Aorta (tissue), 5 donors: ENCODE data around the gene GARRE1. TPM values are rescaled to one million over a fixed set of nuclear protein-coding genes. Genes with fewer than 3 reads are reported as not detected.
A peak's percentile ranks its signal among the peaks of the same experiment; 100 is the strongest.
"Not testable (repeated sequence)": the region's sequence is repeated elsewhere in the genome, so short reads cannot be mapped to it uniquely, and the experiment has no call there.

Source experiments
- ATAC-seq: fragments of 200-7000 bp; cut with Tn5 transposase; one replicate; pipeline ENCODE4 v1.9.1; 2022; ENCODE audit warnings: moderate library complexity; ENCODE audit not compliant: low FRiP score
- DNase-seq, 2 donors: peaks; one replicate each; pipeline ENCODE4 v3.0.0-alpha.2; 2020
- H3K27ac ChIP-seq, 2 donors: one replicate each; pipeline ENCODE4 v1.5.1; 2013; ENCODE audit warnings: low read length in 2 of 2, mild to moderate bottlenecking in 2 of 2, moderate library complexity in 2 of 2, control low read depth in 1 of 2, inconsistent platforms in 1 of 2, low read depth in 1 of 2
- H3K27me3 ChIP-seq, 2 donors: one replicate each; pipeline ENCODE4 v1.6.1; 2013; ENCODE audit warnings: control low read depth in 1 of 2, low read length in 1 of 2, mild to moderate bottlenecking in 1 of 2, moderate library complexity in 1 of 2; ENCODE audit not compliant: insufficient read depth in 2 of 2, control insufficient read depth in 1 of 2
- H3K36me3 ChIP-seq, 2 donors: one replicate each; pipeline ENCODE4 v1.6.1; 2013; ENCODE audit warnings: control low read depth in 1 of 2, low read length in 1 of 2, mild to moderate bottlenecking in 1 of 2; ENCODE audit not compliant: insufficient read depth in 2 of 2, control insufficient read depth in 1 of 2
- H3K4me1 ChIP-seq, 2 donors: one replicate each; pipeline ENCODE4 v1.6.1; 2013; ENCODE audit warnings: low read length in 2 of 2, control low read depth in 1 of 2, mild to moderate bottlenecking in 1 of 2, moderate library complexity in 1 of 2; ENCODE audit not compliant: insufficient read depth in 2 of 2, control insufficient read depth in 1 of 2
- H3K4me3 ChIP-seq, 2 donors: one replicate each; pipeline ENCODE4 v1.5.1; 2013; ENCODE audit warnings: low read length in 2 of 2, control low read depth in 1 of 2, mild to moderate bottlenecking in 1 of 2
- H3K9me3 ChIP-seq: one replicate; pipeline ENCODE4 v1.6.1; 2013; ENCODE audit warnings: mild to moderate bottlenecking, low read length; ENCODE audit not compliant: control insufficient read depth
- whole genome bisulfite sequencing, 2 donors: extraction: QIAGEN DNeasy Blood & Tissue Kit; methylation state at CpG; one replicate each; pipeline ENCODE4 v1.1.7; 2013; 5-methylcytosine and 5-hydroxymethylcytosine counted together
- intact Hi-C, 2 donors: fragments of 100-400 bp; cut with DNase I; formaldehyde crosslinking; loops; one replicate each; pipeline versions ENCODE4 v1.14.2 to v1.15.0; 2022
- polyA plus RNA-seq, 2 donors: library from polyadenylated mRNA; stranded (reverse); fragments of 200-250 nt; gene quantifications; one replicate each; pipeline ENCODE4 v1.2.3, GENCODE V29; 2013
- total RNA-seq, 2 donors: library from RNA; stranded (reverse); fragmentation: NEBNext Ultra II Directional; extraction: Animal tissue kit (Norgen Biotek cat#: 25700); gene quantifications; one replicate each; pipeline ENCODE4 v1.2.1, GENCODE V29; 2021
- donor health status: healthy with polysubstance abuse.
- donor health status: Bipolar disorder and iron deficiency.
- donor health status: DM: no; HTN: no; CAD: no.
- donor health status: DM: no; HTN: no; CAD: no.
- donor health status: DM: yes; HTN: yes; CAD: no.

Gene GARRE1
- total and polyA plus RNA-seq, 4 donors = 3.0 to 73.2 (median 30.1) TPM

DNA sequence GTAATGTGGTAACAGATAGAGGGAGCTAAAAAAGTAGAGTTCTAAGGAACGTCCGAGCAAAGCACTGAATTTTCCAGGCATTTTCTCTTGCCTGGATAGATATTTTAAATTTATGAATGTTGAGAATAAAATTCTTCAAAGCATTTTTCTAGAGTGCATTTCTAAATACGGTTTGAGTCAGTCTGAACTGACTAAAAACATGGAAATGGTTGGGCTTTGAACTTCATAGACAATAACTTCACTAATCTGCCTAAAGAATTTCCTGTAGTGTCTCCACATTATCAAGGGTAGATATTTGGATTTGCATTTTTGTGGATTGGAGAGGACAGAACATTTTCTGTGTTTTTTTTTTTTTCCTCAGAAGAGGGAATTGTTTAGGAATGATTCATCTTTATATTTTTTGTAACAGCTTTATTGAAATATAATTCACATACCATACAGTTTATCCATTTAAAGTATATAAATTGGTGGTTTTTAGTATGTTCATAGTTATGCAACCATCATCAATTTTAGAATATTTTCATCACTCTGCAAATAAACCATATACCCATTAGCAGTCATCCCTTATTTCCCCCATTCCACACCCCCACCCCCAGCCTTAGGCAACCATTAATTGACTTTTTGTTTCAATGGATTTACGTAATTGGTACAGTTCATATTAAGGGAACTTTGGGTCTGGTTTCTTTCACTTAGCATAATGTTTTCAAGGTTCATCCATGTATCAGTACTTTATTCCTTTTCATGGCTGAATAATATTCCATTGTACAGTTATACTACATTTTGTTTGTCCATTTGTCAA, 20.7 kb downstream of the GARRE1 start:
- intact Hi-C loops = loop anchor here in 1 of 2 donors (10.0 kb wide), 1 partner anchor 60 kb away; no protein-coding TSS in a partner anchor
- 24 to 25% methylated on average over 4 of the region's 4 CpGs for WGBS, 2 donors

DNA sequence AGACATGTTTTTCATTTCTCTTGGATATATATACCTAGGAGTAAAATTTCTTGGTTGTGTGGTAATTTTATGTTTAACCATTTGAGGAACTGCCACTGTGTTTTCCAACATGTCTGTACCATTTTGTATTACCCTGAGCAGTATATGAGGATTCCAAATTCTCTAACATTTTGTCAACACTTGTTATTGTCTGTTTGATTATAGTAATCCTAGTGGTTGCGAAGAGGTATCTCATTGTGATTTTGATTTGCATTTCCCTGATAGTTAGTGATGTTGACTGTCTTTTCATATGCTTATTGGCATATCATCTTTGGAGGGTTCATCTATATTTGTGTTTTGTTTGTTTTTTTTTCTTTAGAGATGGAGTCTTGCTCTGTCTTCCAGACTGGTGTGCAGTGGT, 21.4 kb downstream of the GARRE1 start:
- no peak for ATAC-seq
- H3K27me3 ChIP-seq = no peaks in the 10 kb centered on the region
- DNase-seq = no peak
- H3K36me3 ChIP-seq = no peaks in the 10 kb centered on the region
- H3K9me3 ChIP-seq = no peaks in the 10 kb centered on the region
- H3K4me3 ChIP-seq = no peak overlapping the region
- intact Hi-C loops = loop anchor here in 1 of 2 donors (10.0 kb wide), 1 partner anchor 59 kb away; no protein-coding TSS in a partner anchor
- WGBS, 2 donors = 98 to 100% methylated on average over 1 of the region's 1 CpG
- H3K27ac ChIP-seq = no peak overlapping the region
- H3K4me1 ChIP-seq = peaks cover 3 to 5% of the 10 kb centered on the region in 2 donors

More for the DNA sequence above, 20.7 kb downstream of the GARRE1 start:
- ATAC-seq (no peak), DNase-seq (no peak)
- Histone ChIP-seq H3K9me3 (no peaks in the 10 kb centered on the region), H3K4me1 (peaks cover 3 to 7% of the 10 kb centered on the region in 2 donors), H3K4me3 (no peak overlapping the region), H3K27me3 (no peaks in the 10 kb centered on the region), H3K27ac (peak overlapping the region in 1 of 2 donors; percentile 93), H3K36me3 (no peaks in the 10 kb centered on the region)

DNA sequence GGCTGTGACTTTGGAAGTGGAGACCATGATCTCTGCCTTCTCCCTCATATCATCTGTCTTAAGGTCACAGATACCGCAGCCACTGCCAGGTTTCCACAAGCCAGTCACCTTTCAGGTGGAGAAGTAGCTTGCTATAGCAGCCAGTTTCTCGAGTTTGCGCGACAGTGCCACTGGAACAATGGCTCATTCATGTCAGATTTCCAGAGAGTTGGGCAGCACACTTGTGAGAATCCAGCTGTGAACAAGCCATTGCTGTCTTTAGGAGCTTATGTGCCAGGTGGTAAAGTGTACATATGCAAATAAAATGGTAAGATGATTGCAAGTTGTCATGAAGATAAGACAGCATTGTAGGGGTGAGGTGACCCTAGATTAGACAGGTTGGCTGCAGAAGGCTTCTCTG, 22.3 kb downstream of the GARRE1 start:
- Histone ChIP-seq H3K4me3 (no peak overlapping the region), H3K27ac (no peak overlapping the region), H3K36me3 (no peaks in the 10 kb centered on the region), H3K4me1 (peaks cover 3 to 5% of the 10 kb centered on the region in 2 donors), H3K27me3 (no peaks in the 10 kb centered on the region), H3K9me3 (no peaks in the 10 kb centered on the region)
- no peak for DNase-seq
- 65 to 66% methylated on average over 4 of the region's 4 CpGs for WGBS, 2 donors
- no peak for ATAC-seq
- intact Hi-C loops = loop anchor here in 1 of 2 donors (10.0 kb wide), 1 partner anchor 58 kb away; no protein-coding TSS in a partner anchor

GRCh38 chr19:34277244-34277643, 22.9 kb downstream of the GARRE1 start:
- Histone ChIP-seq H3K27me3 (no peaks in the 10 kb centered on the region), H3K27ac (no peak overlapping the region), H3K36me3 (no peaks in the 10 kb centered on the region), H3K9me3 (no peaks in the 10 kb centered on the region), H3K4me3 (no peak overlapping the region), H3K4me1 (peaks cover 3 to 5% of the 10 kb centered on the region in 2 donors)
- ATAC-seq (no peak), DNase-seq (no peak)
- 39 to 60% methylated on average over 4 of the region's 4 CpGs for WGBS, 2 donors
- intact Hi-C loops = loop anchor here in 1 of 2 donors (10.0 kb wide), 1 partner anchor 58 kb away; no protein-coding TSS in a partner anchor

GRCh38 chr19:34278783-34279182, 24.4 kb downstream of the GARRE1 start:
- no peak for ATAC-seq
- H3K4me1 ChIP-seq = peaks cover 5 to 9% of the 10 kb centered on the region in 2 donors
- no peaks in the 10 kb centered on the region for H3K27me3 ChIP-seq
- no peaks in the 10 kb centered on the region for H3K9me3 ChIP-seq
- WGBS, 2 donors = 92% methylated on average over 4 of the region's 4 CpGs
- H3K4me3 ChIP-seq = no peak overlapping the region
- no peaks in the 10 kb centered on the region for H3K36me3 ChIP-seq
- intact Hi-C loops = loop anchor here in 1 of 2 donors (10.0 kb wide), 1 partner anchor 56 kb away; no protein-coding TSS in a partner anchor
- no peak overlapping the region for H3K27ac ChIP-seq
- no peak for DNase-seq

DNA sequence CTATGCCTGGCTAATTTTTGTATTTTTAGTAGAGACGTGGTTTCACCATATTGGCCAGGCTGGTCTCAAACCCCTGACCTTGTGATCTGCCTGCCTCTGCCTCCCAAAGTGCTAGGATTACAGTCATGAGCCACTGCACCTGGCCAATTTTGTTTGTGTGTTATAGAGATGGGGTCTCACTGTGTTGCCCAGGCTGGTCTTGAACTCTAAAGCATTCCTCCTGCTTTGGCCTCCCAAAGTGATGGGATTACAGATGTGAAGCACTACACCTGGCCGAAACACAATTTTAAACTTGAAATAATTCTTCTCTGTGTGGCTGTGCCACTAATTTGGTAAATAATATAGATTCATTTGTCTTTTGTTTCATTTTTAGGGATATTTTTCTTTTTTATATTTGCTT, 27.1 kb downstream of the GARRE1 start:
- intact Hi-C loops, DNase-seq, H3K9me3 ChIP-seq, H3K27ac ChIP-seq, H3K27me3 ChIP-seq, ATAC-seq, H3K36me3 ChIP-seq, H3K4me3 ChIP-seq, H3K4me1 ChIP-seq: not testable (repeated sequence)
- 95 to 97% methylated on average over 2 of the region's 2 CpGs for WGBS, 2 donors

- WGBS, 2 donors = 51 to 57% methylated on average over 2 of the region's 2 CpGs
- H3K4me3 ChIP-seq = no peak overlapping the region
- no peak for ATAC-seq
- peaks cover 2 to 4% of the 10 kb centered on the region in 2 donors for H3K4me1 ChIP-seq
- H3K27ac ChIP-seq = no peak overlapping the region
- intact Hi-C loops = no loop called here
- H3K9me3 ChIP-seq = no peaks in the 10 kb centered on the region
- peaks cover 0 to 2% of the 10 kb centered on the region in 2 donors for H3K36me3 ChIP-seq
- no peak for DNase-seq
- no peaks in the 10 kb centered on the region for H3K27me3 ChIP-seq
Observed at GRCh38 chr19:34282611-34283519, 28.5 kb downstream of the GARRE1 start.

DNA sequence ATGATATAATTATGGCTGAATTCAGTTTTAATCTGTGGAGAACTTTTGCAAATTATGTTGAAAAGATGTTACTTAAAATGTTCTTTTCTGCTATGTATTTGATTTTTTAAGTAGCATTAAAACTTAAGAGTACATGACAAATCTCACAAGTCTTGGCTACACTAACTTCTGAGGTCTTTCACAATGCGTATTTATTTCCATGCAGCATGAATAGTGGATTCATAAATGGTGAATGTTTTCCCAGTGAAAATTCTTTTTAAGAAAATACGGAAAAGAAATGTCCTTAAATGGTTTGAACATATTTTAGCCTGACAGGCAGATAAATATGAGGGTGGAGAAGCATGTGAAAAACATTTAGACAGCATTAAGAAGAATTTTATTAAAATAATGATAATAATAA, 30.2 kb downstream of the GARRE1 start:
- peaks cover 2 to 4% of the 10 kb centered on the region in 2 donors for H3K4me1 ChIP-seq
- intact Hi-C loops = no loop called here
- no peak overlapping the region for H3K27ac ChIP-seq
- H3K9me3 ChIP-seq = no peaks in the 10 kb centered on the region
- DNase-seq = no peak
- peaks cover 0 to 2% of the 10 kb centered on the region in 2 donors for H3K36me3 ChIP-seq
- 7 to 16% methylated on average over 2 of the region's 2 CpGs for WGBS, 2 donors
- no peak overlapping the region for H3K4me3 ChIP-seq
- no peaks in the 10 kb centered on the region for H3K27me3 ChIP-seq
- ATAC-seq = no peak
